Right ventricle myocardium superior (tissue), 1 donor: ENCODE measurements around the gene TMEM72. TPM values are rescaled to one million over a fixed set of nuclear protein-coding genes. Genes with fewer than 3 reads are reported as not detected.
A peak's percentile ranks its signal among the peaks of the same experiment; 100 is the strongest.

Experiments used
- ATAC-seq: fragments of 200-7000 bp; cut with Tn5 transposase; one replicate; pipeline ENCODE4 v1.9.1; 2020; ENCODE audit warnings: mild to moderate bottlenecking; ENCODE audit not compliant: poor library complexity
- DNase-seq: peaks from one replicate; pipeline ENCODE4 v3.0.0-alpha.2; 2020
- intact Hi-C: fragments of 100-400 bp; cut with DNase I; formaldehyde crosslinking; loops from one replicate; pipeline ENCODE4 v1.11.2; 2022
- total RNA-seq: library from RNA; stranded (reverse); fragmentation: NEBNext Ultra II Directional; extraction: Animal tissue kit (Norgen Biotek cat#: 25700); gene quantifications from one replicate; pipeline ENCODE4 v1.2.1, GENCODE V29; 2021
- donor health status: DM: no; HTN: yes; CAD: no; lungs with severe emphysema.

The TMEM72 gene
- total RNA-seq, 1 donor from 2014 or later = not detected

GRCh38 chr10:44910602-44911001, 535 bp upstream of the TMEM72 start:
- intact Hi-C loops = no loop called here
- ATAC-seq = no peak

GRCh38 chr10:44911951-44912350, 814 bp downstream of the TMEM72 start:
- DNase-seq (no peak), ATAC-seq (no peak)
- intact Hi-C loops = no loop called here

More at GRCh38 chr10:44910602-44911001, 535 bp upstream of the TMEM72 start:
- no peak for DNase-seq

- DNase-seq (no peak), ATAC-seq (peak; percentile 28)
- intact Hi-C loops = no loop called here
Measured at GRCh38 chr10:44913350-44914081, 2.4 kb downstream of the TMEM72 start.

GRCh38 chr10:44914891-44915290, 3.8 kb downstream of the TMEM72 start:
- ATAC-seq (no peak), DNase-seq (no peak)
- intact Hi-C loops = no loop called here

- ATAC-seq (no peak), DNase-seq (no peak)
- intact Hi-C loops = no loop called here
Measured at GRCh38 chr10:44916429-44916828, 5.3 kb downstream of the TMEM72 start.

- no peak for DNase-seq
- ATAC-seq = no peak
- intact Hi-C loops = no loop called here
Measured at GRCh38 chr10:44917848-44918247, 6.7 kb downstream of the TMEM72 start.

GRCh38 chr10:44920252-44920651, 9.1 kb downstream of the TMEM72 start:
- intact Hi-C loops = no loop called here
- no peak for ATAC-seq
- DNase-seq = no peak

- ATAC-seq (no peak), DNase-seq (no peak)
- intact Hi-C loops = no loop called here
Measured at GRCh38 chr10:44921061-44921460, 9.9 kb downstream of the TMEM72 start.

- intact Hi-C loops = no loop called here
- DNase-seq = no peak
- no peak for ATAC-seq
Measured at GRCh38 chr10:44921506-44921905, 10.4 kb downstream of the TMEM72 start.

- intact Hi-C loops = no loop called here
- ATAC-seq (no peak), DNase-seq (no peak)
Measured at GRCh38 chr10:44922021-44922420, 10.9 kb downstream of the TMEM72 start.

- ATAC-seq (no peak), DNase-seq (no peak)
- intact Hi-C loops = no loop called here
Measured at GRCh38 chr10:44922796-44923545, 11.8 kb downstream of the TMEM72 start.

- no peak for DNase-seq
Measured at GRCh38 chr10:44923611-44924010, 12.5 kb downstream of the TMEM72 start.

GRCh38 chr10:44924261-44925040, 13.3 kb downstream of the TMEM72 start:
- ATAC-seq (no peak), DNase-seq (no peak)
- intact Hi-C loops = no loop called here

More at GRCh38 chr10:44923611-44924010, 12.5 kb downstream of the TMEM72 start:
- intact Hi-C loops = no loop called here
- ATAC-seq = no peak

- no peak for ATAC-seq
- intact Hi-C loops = no loop called here
- DNase-seq = no peak
Measured at GRCh38 chr10:44925224-44925623, 14.1 kb downstream of the TMEM72 start.

GRCh38 chr10:44925811-44926750, 14.9 kb downstream of the TMEM72 start:
- intact Hi-C loops = no loop called here
- ATAC-seq = no peak
- no peak for DNase-seq

GRCh38 chr10:44926751-44927351, 15.7 kb downstream of the TMEM72 start:
- no peak for ATAC-seq
- DNase-seq = no peak

GRCh38 chr10:44927352-44927751, 16.2 kb downstream of the TMEM72 start:
- ATAC-seq (peak; percentile 31), DNase-seq (peak; percentile 54)
- intact Hi-C loops = no loop called here

More at GRCh38 chr10:44926751-44927351, 15.7 kb downstream of the TMEM72 start:
- intact Hi-C loops = no loop called here

GRCh38 chr10:44928462-44928861, 17.3 kb downstream of the TMEM72 start:
- DNase-seq (no peak), ATAC-seq (no peak)
- intact Hi-C loops = no loop called here
